Memory B cell (primary cell): Measurements from ENCODE around the gene LCE6A.

Experiments
- ATAC-seq: fragments of 150-1000 bp; cut with Tn5 transposase; 2 replicates; pipeline ENCODE4 v1.10.0; 2021; ENCODE audit warnings: low read depth, mild to moderate bottlenecking, moderate library complexity
- DNase-seq, 2 donors: peaks; one replicate each; pipeline ENCODE4 v3.0.0; 2022; ENCODE audit warnings: low spot score in 2 of 2
- H3K27ac Mint-ChIP-seq: one replicate; pipeline ENCODE4 v1.8.0; 2022; ENCODE audit warnings: mild to moderate bottlenecking, moderate library complexity, mixed read lengths
- H3K27me3 Mint-ChIP-seq: one replicate; pipeline ENCODE4 v1.8.0; 2022; ENCODE audit warnings: mixed read lengths
- H3K36me3 Mint-ChIP-seq: one replicate; pipeline ENCODE4 v1.8.0; 2022; ENCODE audit warnings: mild to moderate bottlenecking, mixed read lengths
- H3K4me1 Mint-ChIP-seq: one replicate; pipeline ENCODE4 v1.8.0; 2022; ENCODE audit warnings: mixed read lengths
- H3K4me3 Mint-ChIP-seq: one replicate; pipeline ENCODE4 v1.8.0; 2022; ENCODE audit warnings: mild to moderate bottlenecking, moderate library complexity, mixed read lengths
- H3K9me3 Mint-ChIP-seq: one replicate; pipeline ENCODE4 v1.8.0; 2022; ENCODE audit warnings: mixed read lengths

The LCE6A gene

DNA sequence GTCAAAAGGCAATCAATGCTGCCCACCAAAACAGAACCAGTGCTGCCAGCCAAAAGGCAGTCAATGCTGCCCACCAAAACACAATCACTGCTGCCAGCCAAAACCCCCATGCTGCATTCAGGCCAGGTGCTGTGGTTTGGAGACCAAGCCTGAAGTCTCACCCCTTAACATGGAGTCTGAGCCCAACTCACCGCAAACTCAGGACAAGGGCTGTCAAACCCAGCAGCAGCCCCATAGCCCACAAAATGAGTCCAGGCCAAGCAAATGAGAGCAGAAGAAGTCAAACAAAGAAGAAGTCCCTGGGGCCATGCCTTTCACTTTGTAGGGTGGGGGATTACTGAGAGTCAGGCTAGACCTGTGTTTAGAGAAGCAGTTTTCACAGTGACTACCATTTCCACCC is 41.9 kb downstream of the LCE6A start:
- Mint-ChIP-seq H3K36me3 (no peaks in the 10 kb centered on the region), H3K9me3 (no peaks in the 10 kb centered on the region), H3K27ac (no peak overlapping the region), H3K27me3 (peaks cover 4% of the 10 kb centered on the region), H3K4me1 (peaks cover 10% of the 10 kb centered on the region), H3K4me3 (no peak overlapping the region)
- no peak for ATAC-seq
- DNase-seq = no peak

GRCh38 chr1:152884966-152885624 is 42.4 kb downstream of the LCE6A start:
- H3K9me3 Mint-ChIP-seq = no peaks in the 10 kb centered on the region
- H3K27me3 Mint-ChIP-seq = peaks cover 3% of the 10 kb centered on the region
- DNase-seq (no peak), ATAC-seq (no peak)
- no peaks in the 10 kb centered on the region for H3K36me3 Mint-ChIP-seq
- no peak overlapping the region for H3K4me3 Mint-ChIP-seq
- H3K27ac Mint-ChIP-seq = no peak overlapping the region
- peaks cover 6% of the 10 kb centered on the region for H3K4me1 Mint-ChIP-seq

- ATAC-seq = no peak
- no peak for DNase-seq
- Mint-ChIP-seq H3K9me3 (no peaks in the 10 kb centered on the region), H3K4me1 (peaks cover 2% of the 10 kb centered on the region), H3K27ac (no peak overlapping the region), H3K27me3 (peaks cover 3% of the 10 kb centered on the region), H3K4me3 (no peak overlapping the region), H3K36me3 (no peaks in the 10 kb centered on the region)
Observed at GRCh38 chr1:152886085-152886484, 43.4 kb downstream of the LCE6A start.

DNA sequence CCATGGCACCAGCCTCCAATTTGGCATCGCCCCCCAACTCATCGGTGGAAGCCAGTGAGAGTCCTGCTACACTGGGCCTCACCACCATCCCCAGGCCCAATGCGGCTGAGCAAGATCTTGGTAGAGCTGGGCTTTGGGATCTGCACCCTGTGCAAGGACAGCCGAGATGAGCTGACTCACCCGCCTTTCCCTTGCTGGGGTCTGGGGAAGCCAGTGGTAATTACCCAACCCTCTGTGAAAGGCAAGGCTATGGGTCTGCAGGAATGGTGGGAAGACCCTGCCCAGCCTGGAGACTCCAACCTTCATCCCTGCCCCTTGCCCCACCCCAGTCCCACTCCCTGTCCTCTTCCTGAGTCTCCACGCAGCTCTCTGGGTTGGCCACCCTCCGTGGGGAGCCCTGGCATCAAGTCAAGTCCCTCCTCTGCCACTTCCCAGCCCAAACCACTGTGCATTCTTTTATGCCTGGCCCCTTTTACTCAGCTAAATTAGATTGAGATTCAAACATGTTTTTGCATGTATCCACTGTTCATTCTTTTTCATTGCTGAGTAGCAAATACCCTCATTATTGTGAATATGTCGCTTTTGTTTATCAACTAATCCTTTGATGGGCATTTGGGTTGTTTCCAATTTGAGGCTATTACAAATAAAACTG is 44.2 kb downstream of the LCE6A start:
- Mint-ChIP-seq H3K9me3 (no peaks in the 10 kb centered on the region), H3K27ac (no peak overlapping the region), H3K36me3 (no peaks in the 10 kb centered on the region), H3K4me3 (no peak overlapping the region), H3K4me1 (peaks cover 2% of the 10 kb centered on the region), H3K27me3 (peaks cover 1% of the 10 kb centered on the region)
- no peak for DNase-seq
- ATAC-seq = no peak

GRCh38 chr1:152888126-152888525 is 45.5 kb downstream of the LCE6A start:
- Mint-ChIP-seq H3K27me3 (peaks cover 1% of the 10 kb centered on the region), H3K27ac (no peak overlapping the region), H3K36me3 (no peaks in the 10 kb centered on the region), H3K4me1 (peaks cover 2% of the 10 kb centered on the region), H3K9me3 (no peaks in the 10 kb centered on the region), H3K4me3 (no peak overlapping the region)
- no peak for DNase-seq
- ATAC-seq = no peak
